Common myeloid progenitor, CD34-positive (primary cell): ENCODE data around the gene SCGB2A2.

Experiments
- CTCF ChIA-PET: fragments of 350-600 bp; sonication (Branson Sonifier 250); formaldehyde crosslinking; loops from one replicate; lab custom pipeline; 2021; ENCODE audit warnings: antibody characterized with exemption; lab: Charles Lee
- POLR2A ChIA-PET: fragments of 350-600 bp; sonication (Branson Sonifier 250); formaldehyde crosslinking; loops from one replicate; lab custom pipeline; 2021; ENCODE audit warnings: antibody characterized with exemption; lab: Charles Lee
- DNase-seq, 3 donors: peaks; one replicate each; pipeline versions ENCODE4 v3.0.0 to v3.0.0-alpha.2; 2013
- H3K27ac ChIP-seq, 2 experiments: 1 replicate in 1 of 2; 2 replicates in 1 of 2; pipeline ENCODE4 v1.7.0; 2013; ENCODE audit warnings: inconsistent platforms in 2 of 2, low read length in 2 of 2, mild to moderate bottlenecking in 2 of 2, low read depth in 1 of 2, moderate library complexity in 1 of 2; ENCODE audit not compliant: severe bottlenecking in 2 of 2, insufficient read depth in 1 of 2, poor library complexity in 1 of 2
- H3K27me3 ChIP-seq, 5 experiments: replicated peaks in 2 of 5; 1 replicate in 3 of 5; 2 replicates in 2 of 5; pipeline versions ENCODE4 v1.6.1 to v1.7.0; 2013; ENCODE audit warnings: low read length in 4 of 5, mild to moderate bottlenecking in 2 of 5, moderate library complexity in 2 of 5, inconsistent platforms in 1 of 5; ENCODE audit not compliant: insufficient read depth in 5 of 5, control insufficient read depth in 4 of 5
- H3K36me3 ChIP-seq, 4 experiments: 1 replicate in 2 of 4; 2 replicates in 2 of 4; pipeline versions ENCODE4 v1.6.1 to v1.7.0; 2013; ENCODE audit warnings: low read length in 3 of 4, control low read depth in 1 of 4, mild to moderate bottlenecking in 1 of 4; ENCODE audit not compliant: control insufficient read depth in 4 of 4, insufficient read depth in 4 of 4
- H3K4me1 ChIP-seq, 4 experiments: 1 replicate in 3 of 4; 2 replicates in 1 of 4; pipeline versions ENCODE4 v1.6.1 to v1.7.1; 2013; ENCODE audit warnings: low read length in 3 of 4, mild to moderate bottlenecking in 3 of 4, control low read depth in 1 of 4, inconsistent platforms in 1 of 4, moderate library complexity in 1 of 4; ENCODE audit not compliant: control insufficient read depth in 4 of 4, insufficient read depth in 4 of 4; ENCODE audit errors: control extremely low read depth in 1 of 4
- H3K4me3 ChIP-seq, 7 experiments: 1 replicate in 4 of 7; 2 replicates in 3 of 7; pipeline versions ENCODE4 v1.5.1 to v1.7.0; 2013; ENCODE audit warnings: mild to moderate bottlenecking in 7 of 7, low read length in 6 of 7, moderate library complexity in 6 of 7, inconsistent platforms in 2 of 7, low read depth in 2 of 7, control low read depth in 1 of 7; ENCODE audit not compliant: insufficient read depth in 4 of 7, control insufficient read depth in 1 of 7; ENCODE audit errors: extremely low read depth in 1 of 7
- H3K9me3 ChIP-seq, 5 experiments: 1 replicate in 4 of 5; 2 replicates in 1 of 5; pipeline versions ENCODE4 v1.6.1 to v1.7.1; 2013; ENCODE audit warnings: low read length in 4 of 5, mild to moderate bottlenecking in 2 of 5, inconsistent platforms in 1 of 5, low read depth in 1 of 5, moderate library complexity in 1 of 5; ENCODE audit not compliant: control insufficient read depth in 4 of 5, insufficient read depth in 2 of 5; ENCODE audit errors: control extremely low read depth in 1 of 5
- WGBS: methylation state at CpG from one replicate; pipeline ENCODE4 v1.1.5; 2013; ENCODE audit not compliant: insufficient coverage; 5-methylcytosine and 5-hydroxymethylcytosine counted together

SCGB2A2 gene

GRCh38 chr11:62280452-62280851, 10.5 kb downstream of the SCGB2A2 start:
- DNase-seq = no peak
- ChIA-PET CTCF (no interaction called here), POLR2A (no interaction called here)
- Histone ChIP-seq H3K4me1 (no peaks in the 10 kb centered on the region), H3K4me3 (no peak overlapping the region), H3K36me3 (no peaks in the 10 kb centered on the region), H3K27me3 (peaks cover 0 to 2% (median 0%) of the 10 kb centered on the region in 5 experiments), H3K9me3 (no peaks in the 10 kb centered on the region), H3K27ac (no peak overlapping the region)

DNA sequence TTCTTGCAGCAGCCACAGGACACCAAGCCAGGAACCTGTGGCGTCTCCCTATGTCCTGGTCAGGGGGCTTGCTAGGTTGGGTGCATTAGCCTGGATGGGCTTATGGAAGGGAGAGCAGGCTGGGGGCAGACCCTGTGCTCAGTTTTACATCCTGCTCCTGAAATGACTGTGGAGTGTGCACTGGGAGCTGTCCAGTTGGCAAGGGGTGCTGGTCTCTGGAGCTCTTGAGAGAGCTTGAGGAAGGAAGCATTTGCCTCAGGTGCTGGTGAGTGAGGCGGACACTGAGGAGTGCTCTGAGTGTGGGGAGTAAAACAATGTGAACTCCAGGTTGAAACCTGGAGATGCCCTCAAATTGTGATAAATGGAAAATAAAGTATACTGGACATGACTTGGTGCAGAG, 25.5 kb downstream of the SCGB2A2 start:
- ChIA-PET POLR2A (no interaction called here), CTCF (no interaction called here)
- Histone ChIP-seq H3K36me3 (no peaks in the 10 kb centered on the region), H3K27ac (no peak overlapping the region), H3K9me3 (no peaks in the 10 kb centered on the region), H3K27me3 (peaks cover 0 to 25% (median 2%) of the 10 kb centered on the region in 5 experiments), H3K4me3 (no peak overlapping the region), H3K4me1 (no peaks in the 10 kb centered on the region)
- DNase-seq = peak; percentile 9 to 58 (median 51)
- WGBS = 29% methylated on average over 1 of the region's 2 CpGs

GRCh38 chr11:62298975-62299374, 29.0 kb downstream of the SCGB2A2 start, which contains the start of gene SCGB1D4:
Gene SCGB1D4, minus strand, starts transcription at chr11:62299075. Its CDS starts 65 bp downstream, at chr11:62299010.
- Histone ChIP-seq H3K36me3 (no peaks in the 10 kb centered on the region), H3K4me1 (no peaks in the 10 kb centered on the region), H3K9me3 (no peaks in the 10 kb centered on the region), H3K4me3 (no peak within 1 kb of the TSS), H3K27me3 (peaks cover 0 to 27% (median 8%) of the 10 kb centered on the region in 5 experiments), H3K27ac (no peak within 1 kb of the TSS)
- DNase-seq = no peak
- CTCF ChIA-PET = interaction anchor here (2.4 kb wide), 1 partner anchor 11 kb away, joined by 11 read pairs; no protein-coding TSS in a partner anchor
- POLR2A ChIA-PET = no interaction called here
- WGBS = 85% methylated on average over 7 of the region's 7 CpGs

GRCh38 chr11:62306227-62306626, 36.3 kb downstream of the SCGB2A2 start:
- Histone ChIP-seq H3K9me3 (peaks cover 0 to 6% (median 0%) of the 10 kb centered on the region in 5 experiments), H3K36me3 (no peaks in the 10 kb centered on the region), H3K27ac (no peak overlapping the region), H3K27me3 (peaks cover 0 to 10% (median 4%) of the 10 kb centered on the region in 5 experiments), H3K4me1 (peaks cover 0 to 3% (median 1%) of the 10 kb centered on the region in 4 experiments), H3K4me3 (no peak overlapping the region)
- no peak for DNase-seq
- 65% methylated on average over 4 of the region's 6 CpGs for WGBS
- CTCF ChIA-PET = interaction anchor here (1.0 kb wide), 1 partner anchor 108 kb away, joined by 3 read pairs; no protein-coding TSS in a partner anchor
- POLR2A ChIA-PET = no interaction called here

DNA sequence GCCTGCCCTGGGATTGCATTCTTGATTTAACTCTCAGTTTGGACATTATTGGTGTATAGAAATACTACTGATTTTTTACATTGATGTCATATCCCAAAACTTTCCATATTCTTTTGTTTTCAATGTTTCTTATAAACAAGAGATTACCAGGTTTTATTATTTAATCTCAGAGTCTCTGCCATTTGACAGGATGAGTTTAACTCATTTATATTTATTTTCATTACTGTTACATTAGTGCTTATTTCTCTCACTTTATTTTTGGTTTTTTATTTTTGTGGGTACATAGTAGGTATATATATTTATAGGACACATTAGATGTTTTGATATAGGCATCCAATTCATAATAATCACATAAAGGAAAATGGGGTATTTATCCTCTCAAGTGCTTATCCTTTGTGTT, 38.0 kb downstream of the SCGB2A2 start:
- no peaks in the 10 kb centered on the region for H3K36me3 ChIP-seq
- peaks cover 0 to 9% (median 5%) of the 10 kb centered on the region in 4 experiments for H3K4me1 ChIP-seq
- H3K27ac ChIP-seq = no peak overlapping the region
- H3K4me3 ChIP-seq = no peak overlapping the region
- peaks cover 0 to 6% (median 2%) of the 10 kb centered on the region in 5 experiments for H3K27me3 ChIP-seq
- CTCF ChIA-PET = no interaction called here
- POLR2A ChIA-PET = no interaction called here
- DNase-seq = no peak
- peaks cover 0 to 6% (median 0%) of the 10 kb centered on the region in 5 experiments for H3K9me3 ChIP-seq

DNA sequence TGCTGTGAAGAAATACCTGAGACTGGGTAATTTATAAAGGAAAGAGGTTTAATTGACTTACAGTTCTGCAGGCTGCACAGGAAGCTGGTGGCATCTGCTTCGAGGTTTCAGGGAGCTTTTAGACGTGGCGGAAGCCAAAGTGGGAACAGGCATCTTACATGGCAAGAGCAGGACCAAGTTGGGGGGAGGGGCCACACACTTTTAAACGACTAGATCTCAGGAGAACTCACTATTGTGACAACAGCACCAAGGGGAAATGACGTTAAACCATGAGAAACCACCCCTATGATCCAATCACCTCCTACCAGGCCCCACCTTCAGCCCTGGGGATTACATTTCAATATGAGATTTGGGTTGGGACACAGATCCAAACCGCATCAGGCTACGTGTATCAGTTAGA, 40.0 kb downstream of the SCGB2A2 start:
- DNase-seq = peak; percentile 31 to 89 (median 84)
- no peaks in the 10 kb centered on the region for H3K36me3 ChIP-seq
- no peak overlapping the region for H3K4me3 ChIP-seq
- no peak overlapping the region for H3K27ac ChIP-seq
- peaks cover 0 to 9% (median 5%) of the 10 kb centered on the region in 4 experiments for H3K4me1 ChIP-seq
- 29% methylated on average over 5 of the region's 7 CpGs for WGBS
- CTCF ChIA-PET = interaction anchor here (1.0 to 3.8 kb wide), 3 partner anchors 10 to 138 kb away, joined by 3 to 11 read pairs (median 5); partner anchors contain the start of gene SCGB1D4
- peaks cover 0 to 6% (median 0%) of the 10 kb centered on the region in 5 experiments for H3K9me3 ChIP-seq
- peaks cover 0 to 7% (median 4%) of the 10 kb centered on the region in 5 experiments for H3K27me3 ChIP-seq
- POLR2A ChIA-PET = no interaction called here

GRCh38 chr11:62315431-62315830, 45.5 kb downstream of the SCGB2A2 start:
- WGBS = no CpG with 5 or more reads among the region's 1 CpG
- ChIA-PET POLR2A (no interaction called here), CTCF (no interaction called here)
- H3K27me3 ChIP-seq = peaks cover 0 to 13% (median 0%) of the 10 kb centered on the region in 5 experiments
- no peaks in the 10 kb centered on the region for H3K9me3 ChIP-seq
- H3K4me1 ChIP-seq = peaks cover 0 to 9% (median 5%) of the 10 kb centered on the region in 4 experiments
- H3K27ac ChIP-seq = no peak overlapping the region
- H3K36me3 ChIP-seq = no peaks in the 10 kb centered on the region
- peak in 2 of 3 donors; percentile 6 to 13 for DNase-seq
- no peak overlapping the region for H3K4me3 ChIP-seq
